ENCODE results near the gene ANKRD44.

GRCh38 chr2:197096649-197097048 lies 213.9 kb downstream of the ANKRD44 start:
- no peak for TF ChIP-seq CTCF (IDR thresholded peaks at IDR 0.05 in 4 of 5, conservative IDR thresholded peaks at IDR 0.05 in 1 of 5)
- no peak for TF ChIP-seq POLR2A (IDR thresholded peaks at IDR 0.05)

Data from gastrocnemius medialis (tissue), 4 donors.